ENCODE results near the gene POMGNT2.

DNA sequence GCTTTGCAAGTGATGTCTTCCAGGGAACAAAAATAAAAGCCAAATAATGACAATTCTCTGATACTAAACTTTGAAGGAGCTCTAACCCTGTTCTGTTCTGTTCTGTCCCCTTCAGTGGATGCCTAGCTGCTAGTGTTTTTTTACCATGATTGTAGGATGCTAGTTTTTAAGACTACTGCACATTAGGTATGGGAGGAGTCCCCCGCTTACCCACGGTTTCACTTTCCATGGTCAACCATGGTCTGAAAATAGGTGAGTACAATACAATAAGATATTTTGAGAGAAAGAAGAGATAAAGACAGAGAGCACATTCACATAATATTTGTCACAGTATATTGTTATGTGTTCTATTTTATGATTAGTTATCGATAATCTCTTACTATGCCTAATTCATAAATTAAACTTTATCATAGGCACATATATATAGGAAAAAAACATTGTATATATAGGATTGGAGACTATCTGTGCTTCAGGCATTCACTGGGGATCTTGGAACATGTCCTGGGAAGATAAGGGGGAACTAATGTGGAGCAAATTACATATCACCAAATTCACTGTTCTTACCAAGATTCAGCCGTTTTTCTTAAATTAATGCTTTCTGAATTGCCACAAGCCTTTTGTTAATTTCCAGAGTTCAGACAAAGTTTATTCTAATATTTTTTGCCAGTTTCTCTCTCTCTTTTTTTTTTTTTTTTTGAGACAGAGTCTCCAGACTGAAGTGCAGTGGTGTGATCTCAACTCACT, 32.8 kb upstream of the POMGNT2 start:
- TF ChIP-seq EGR1 (IDR thresholded peaks at IDR 0.05; ENCODE audit: low read depth in 2 of 2), result no peak
- TF ChIP-seq CTCF (IDR thresholded peaks at IDR 0.05; ENCODE audit: low read depth, low read length, missing input control), result no peak

Measured in liver (tissue), 3 donors.